Measurements from ENCODE around the gene EVA1A. TPM values are rescaled to one million over a fixed set of nuclear protein-coding genes. Genes with fewer than 3 reads are reported as not detected.
"Not testable (repeated sequence)": the region's sequence is repeated elsewhere in the genome, so short reads cannot be mapped to it uniquely, and the experiment has no call there.

The EVA1A gene
- total RNA-seq, 3 donors from 2014 or later (not counting 1 experiment from before 2014, with no cell fraction given): not detected

- intact Hi-C loops (cut with micrococcal nuclease): no loop called here
- TF ChIP-seq, protein P1, sequence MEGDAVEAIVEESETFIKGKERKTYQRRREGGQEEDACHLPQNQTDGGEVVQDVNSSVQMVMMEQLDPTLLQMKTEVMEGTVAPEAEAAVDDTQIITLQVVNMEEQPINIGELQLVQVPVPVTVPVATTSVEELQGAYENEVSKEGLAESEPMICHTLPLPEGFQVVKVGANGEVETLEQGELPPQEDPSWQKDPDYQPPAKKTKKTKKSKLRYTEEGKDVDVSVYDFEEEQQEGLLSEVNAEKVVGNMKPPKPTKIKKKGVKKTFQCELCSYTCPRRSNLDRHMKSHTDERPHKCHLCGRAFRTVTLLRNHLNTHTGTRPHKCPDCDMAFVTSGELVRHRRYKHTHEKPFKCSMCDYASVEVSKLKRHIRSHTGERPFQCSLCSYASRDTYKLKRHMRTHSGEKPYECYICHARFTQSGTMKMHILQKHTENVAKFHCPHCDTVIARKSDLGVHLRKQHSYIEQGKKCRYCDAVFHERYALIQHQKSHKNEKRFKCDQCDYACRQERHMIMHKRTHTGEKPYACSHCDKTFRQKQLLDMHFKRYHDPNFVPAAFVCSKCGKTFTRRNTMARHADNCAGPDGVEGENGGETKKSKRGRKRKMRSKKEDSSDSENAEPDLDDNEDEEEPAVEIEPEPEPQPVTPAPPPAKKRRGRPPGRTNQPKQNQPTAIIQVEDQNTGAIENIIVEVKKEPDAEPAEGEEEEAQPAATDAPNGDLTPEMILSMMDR (IDR thresholded peaks at IDR 0.05): no peak
- peaks cover 5 to 6% of the 10 kb centered on the region in 2 donors for H3K27me3 Mint-ChIP-seq (ENCODE audit: low read depth in 2 of 2)
- Histone ChIP-seq H3K36me3 (ENCODE audit: control insufficient read depth, insufficient read depth, low read length) (no peaks in the 10 kb centered on the region), H3K27me3 (ENCODE audit: control insufficient read depth, insufficient read depth, low read length) (no peaks in the 10 kb centered on the region), H3K4me1 (ENCODE audit: control insufficient read depth, insufficient read depth, low read length) (no peaks in the 10 kb centered on the region), H3K4me3 (ENCODE audit: low read length) (no peak overlapping the region), H3K27ac (ENCODE audit: low read length) (no peak overlapping the region), H3K9me3 (ENCODE audit: control insufficient read depth, insufficient read depth, low read length) (no peaks in the 10 kb centered on the region)
- no peak overlapping the region for H3K27ac Mint-ChIP-seq
- no peak for ATAC-seq
- H3K4me1 Mint-ChIP-seq: no peaks in the 10 kb centered on the region
- DNase-seq: no peak
- H3K4me3 Mint-ChIP-seq: no peak overlapping the region
- H3K9me3 Mint-ChIP-seq: peaks cover 0 to 2% of the 10 kb centered on the region in 2 donors
- H3K36me3 Mint-ChIP-seq: no peaks in the 10 kb centered on the region
- 73% methylated on average over 6 of the region's 6 CpGs for WGBS (ENCODE audit: insufficient coverage)
Observed at GRCh38 chr2:75480971-75481836, 79.5 kb downstream of the EVA1A start.

DNA sequence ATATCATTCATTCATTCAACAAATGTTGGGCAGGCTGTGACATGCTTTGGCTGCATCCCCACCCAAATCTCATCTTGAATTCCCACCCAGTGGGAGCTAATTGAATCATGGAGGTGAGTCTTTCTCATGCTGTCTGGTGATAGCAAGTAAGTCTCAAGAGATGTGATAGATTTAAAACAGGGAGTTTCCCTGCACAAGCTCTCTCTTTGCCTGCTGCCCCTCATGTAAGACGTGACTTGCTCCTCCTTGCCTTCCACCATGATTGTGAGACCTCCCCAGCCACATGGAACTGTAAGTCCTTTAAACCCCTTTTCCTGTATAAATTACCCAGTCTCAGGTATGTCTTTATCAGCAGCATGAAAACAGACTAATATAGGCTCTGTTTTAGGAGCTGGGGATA lies 83.0 kb downstream of the EVA1A start:
- 92% methylated on average over 1 of the region's 1 CpG for WGBS (ENCODE audit: insufficient coverage)
- H3K9me3 ChIP-seq (ENCODE audit: control insufficient read depth, insufficient read depth, low read length); H3K36me3 ChIP-seq (ENCODE audit: control insufficient read depth, insufficient read depth, low read length); H3K4me3 ChIP-seq (ENCODE audit: low read length); H3K27me3 Mint-ChIP-seq (ENCODE audit: low read depth in 2 of 2); H3K27ac Mint-ChIP-seq; H3K4me1 ChIP-seq (ENCODE audit: control insufficient read depth, insufficient read depth, low read length); ATAC-seq; H3K4me1 Mint-ChIP-seq; H3K27ac ChIP-seq (ENCODE audit: low read length); H3K4me3 Mint-ChIP-seq; H3K9me3 Mint-ChIP-seq; H3K36me3 Mint-ChIP-seq; DNase-seq; H3K27me3 ChIP-seq (ENCODE audit: control insufficient read depth, insufficient read depth, low read length); intact Hi-C loops (cut with micrococcal nuclease): not testable (repeated sequence)

DNA sequence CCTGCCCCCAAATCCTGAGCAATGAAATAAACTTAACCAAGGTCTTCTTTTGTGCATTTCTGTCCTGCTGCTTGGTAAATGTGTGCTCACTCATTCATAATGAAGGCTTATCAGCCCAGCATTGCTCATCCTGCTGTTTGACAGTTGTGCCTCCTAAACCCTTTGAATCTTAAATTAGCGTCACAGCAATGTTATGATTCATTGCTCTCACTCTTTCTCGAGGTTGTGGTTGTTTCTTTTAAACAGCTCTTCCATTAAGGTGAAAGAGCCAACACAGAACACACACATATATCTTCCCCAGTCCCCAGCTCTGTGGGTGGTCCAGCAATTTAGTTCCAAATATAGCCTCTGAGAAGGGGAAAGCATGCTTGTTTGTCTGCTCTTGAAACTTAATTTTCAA lies 84.0 kb downstream of the EVA1A start:
- TF ChIP-seq, protein P1 (IDR thresholded peaks at IDR 0.05): no peak
- H3K4me3 Mint-ChIP-seq: no peak overlapping the region
- no peaks in the 10 kb centered on the region for H3K36me3 Mint-ChIP-seq
- no peak overlapping the region for H3K27ac Mint-ChIP-seq
- Histone ChIP-seq H3K27ac (ENCODE audit: low read length) (no peak overlapping the region), H3K9me3 (ENCODE audit: control insufficient read depth, insufficient read depth, low read length) (no peaks in the 10 kb centered on the region), H3K27me3 (ENCODE audit: control insufficient read depth, insufficient read depth, low read length) (no peaks in the 10 kb centered on the region), H3K4me3 (ENCODE audit: low read length) (no peak overlapping the region), H3K36me3 (ENCODE audit: control insufficient read depth, insufficient read depth, low read length) (no peaks in the 10 kb centered on the region), H3K4me1 (ENCODE audit: control insufficient read depth, insufficient read depth, low read length) (no peaks in the 10 kb centered on the region)
- H3K9me3 Mint-ChIP-seq: peaks cover 0 to 2% of the 10 kb centered on the region in 2 donors
- WGBS (ENCODE audit: insufficient coverage): 42% methylated on average over 1 of the region's 2 CpGs
- H3K27me3 Mint-ChIP-seq (ENCODE audit: low read depth in 2 of 2): peaks cover 5 to 6% of the 10 kb centered on the region in 2 donors
- intact Hi-C loops (cut with micrococcal nuclease): no loop called here
- no peaks in the 10 kb centered on the region for H3K4me1 Mint-ChIP-seq
- ATAC-seq (no peak), DNase-seq (no peak)

DNA sequence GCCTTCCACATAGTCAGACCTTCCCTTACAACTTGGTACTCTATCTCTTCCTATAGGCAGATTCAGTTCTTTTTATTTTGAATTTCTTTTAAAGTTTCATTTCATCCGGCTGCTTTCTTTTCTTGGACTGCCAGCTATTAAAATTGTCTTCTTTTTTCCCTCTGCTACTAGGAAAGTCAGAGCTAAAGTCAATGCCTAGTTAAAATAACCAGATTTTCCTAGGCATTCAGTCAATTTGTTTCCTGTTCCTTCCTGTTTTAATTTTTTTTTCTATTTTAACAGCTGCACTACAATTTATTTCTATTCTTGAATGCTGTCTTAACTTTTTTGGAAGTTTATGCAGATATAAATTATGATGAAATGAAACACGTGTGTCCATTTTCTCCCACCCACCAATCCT lies 84.8 kb downstream of the EVA1A start:
- ATAC-seq (no peak), DNase-seq (no peak)
- Histone ChIP-seq H3K4me3 (ENCODE audit: low read length) (no peak overlapping the region), H3K27ac (ENCODE audit: low read length) (no peak overlapping the region), H3K27me3 (ENCODE audit: control insufficient read depth, insufficient read depth, low read length) (no peaks in the 10 kb centered on the region), H3K9me3 (ENCODE audit: control insufficient read depth, insufficient read depth, low read length) (no peaks in the 10 kb centered on the region), H3K36me3 (ENCODE audit: control insufficient read depth, insufficient read depth, low read length) (no peaks in the 10 kb centered on the region), H3K4me1 (ENCODE audit: control insufficient read depth, insufficient read depth, low read length) (no peaks in the 10 kb centered on the region)
- TF ChIP-seq, protein P1 (IDR thresholded peaks at IDR 0.05): no peak
- Mint-ChIP-seq H3K4me1 (no peaks in the 10 kb centered on the region), H3K4me3 (no peak overlapping the region), H3K9me3 (peaks cover 0 to 2% of the 10 kb centered on the region in 2 donors), H3K27ac (no peak overlapping the region), H3K27me3 (ENCODE audit: low read depth in 2 of 2) (peaks cover 5% of the 10 kb centered on the region in 2 donors), H3K36me3 (no peaks in the 10 kb centered on the region)
- 53% methylated on average over 2 of the region's 2 CpGs for WGBS (ENCODE audit: insufficient coverage)
- intact Hi-C loops (cut with micrococcal nuclease): no loop called here
